ENCODE measurements around the gene ARID3B.
"Not testable (repeated sequence)": the region's sequence is repeated elsewhere in the genome, so short reads cannot be mapped to it uniquely, and the experiment has no call there.

ARID3B gene

DNA sequence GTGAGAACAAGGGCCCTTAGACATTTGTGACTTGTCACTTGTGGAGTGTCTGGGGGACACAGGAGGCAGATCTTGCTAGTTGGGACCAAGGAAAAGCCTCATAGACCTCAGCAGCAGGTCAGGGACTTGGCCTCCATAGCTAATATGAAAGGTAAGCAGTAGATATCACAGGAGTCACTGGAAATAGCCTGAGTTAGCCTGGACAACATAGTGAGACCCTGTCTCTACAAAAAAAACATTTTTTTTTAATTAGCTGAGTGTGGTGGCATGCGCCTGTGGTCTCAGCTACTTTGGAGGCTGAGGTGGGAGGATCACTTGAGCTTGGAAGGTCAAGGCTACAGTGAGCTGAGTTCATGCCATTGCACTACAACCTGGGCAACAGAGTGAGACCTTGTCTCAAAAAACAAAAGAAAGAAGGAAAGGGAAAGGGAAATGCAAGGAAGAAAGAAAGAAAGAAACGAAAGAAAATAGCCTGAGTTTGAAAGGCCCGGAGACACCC is 37.5 kb downstream of the ARID3B start:
- DNase-seq = no peak

DNA sequence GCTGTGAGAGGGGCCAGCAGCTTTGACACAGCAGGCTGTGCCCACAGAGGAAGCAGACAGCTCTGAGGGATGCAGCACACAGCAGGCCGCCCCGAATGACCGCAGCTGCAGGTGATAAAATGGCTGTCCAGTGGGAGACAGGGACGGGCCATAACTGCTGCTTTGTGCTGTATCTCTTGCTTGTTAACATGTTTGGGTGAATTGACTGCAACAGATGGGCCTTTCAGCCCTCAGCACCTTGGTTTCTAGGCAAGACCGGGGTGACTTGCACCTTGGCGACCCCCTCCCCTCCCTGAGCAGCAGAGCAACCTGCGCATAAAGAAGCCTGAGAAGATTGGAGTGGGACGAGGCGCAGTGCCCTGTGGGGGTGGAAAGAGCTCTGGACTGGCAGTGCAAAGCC is 38.0 kb downstream of the ARID3B start:
- no peak for DNase-seq

DNA sequence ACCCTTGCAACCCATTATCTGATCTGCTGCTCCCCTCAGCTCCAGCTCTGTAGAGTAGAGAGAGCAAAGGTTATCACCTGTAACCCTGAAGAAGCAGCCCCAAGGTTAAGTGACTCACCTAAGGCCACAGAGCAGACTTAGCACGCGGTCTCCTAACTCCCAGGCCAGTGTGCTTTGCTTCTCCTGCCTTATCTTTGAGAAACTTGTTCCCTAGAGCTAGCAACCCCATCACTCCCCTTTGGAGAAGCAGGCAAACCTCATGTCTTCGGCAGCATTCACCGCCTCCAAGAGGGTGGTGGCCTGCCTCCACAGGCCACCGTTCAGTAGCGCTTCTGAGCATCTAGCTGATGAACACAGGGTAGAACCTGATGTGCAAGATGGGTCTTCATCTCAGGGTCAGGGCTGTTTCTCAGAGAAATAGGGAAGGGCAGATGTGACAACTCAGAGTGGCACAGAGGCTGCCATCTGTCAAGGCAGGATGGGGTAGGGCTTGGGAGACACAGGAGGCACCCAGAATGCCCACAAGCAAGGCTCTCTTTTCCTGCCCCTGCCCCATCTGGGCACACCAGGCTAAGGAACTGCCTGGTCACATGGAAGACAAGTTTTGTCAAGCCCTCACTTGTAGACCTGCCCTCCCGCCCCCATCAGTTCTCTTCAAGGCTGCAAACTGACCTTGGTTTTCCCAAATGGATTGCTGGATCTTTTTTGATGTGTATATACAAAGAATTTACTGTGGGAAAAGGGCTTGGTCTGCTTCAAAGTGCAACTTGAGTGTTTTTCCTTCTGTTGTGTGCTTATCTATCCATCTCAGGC is 39.7 kb downstream of the ARID3B start:
- no peak for DNase-seq

DNA sequence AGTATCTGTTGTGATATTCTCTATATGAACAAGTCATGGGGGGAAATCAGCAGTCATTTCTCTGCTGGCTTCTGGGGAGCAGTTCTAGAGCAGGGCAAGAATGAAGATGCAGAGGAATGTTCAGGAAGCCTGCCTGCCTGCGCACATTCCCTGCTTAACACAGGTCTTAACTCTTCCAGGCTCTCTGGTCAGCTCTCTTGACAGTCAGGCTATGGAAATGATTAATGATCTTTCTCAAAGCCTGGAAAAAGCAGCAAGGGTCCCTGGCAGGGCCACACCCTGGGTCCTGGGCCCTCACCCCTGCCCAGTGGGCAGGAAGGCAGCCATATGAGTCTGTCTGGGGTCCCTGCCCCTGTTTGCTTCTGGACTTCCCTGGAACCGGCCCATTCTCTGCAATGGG is 43.2 kb downstream of the ARID3B start:
- DNase-seq = no peak

DNA sequence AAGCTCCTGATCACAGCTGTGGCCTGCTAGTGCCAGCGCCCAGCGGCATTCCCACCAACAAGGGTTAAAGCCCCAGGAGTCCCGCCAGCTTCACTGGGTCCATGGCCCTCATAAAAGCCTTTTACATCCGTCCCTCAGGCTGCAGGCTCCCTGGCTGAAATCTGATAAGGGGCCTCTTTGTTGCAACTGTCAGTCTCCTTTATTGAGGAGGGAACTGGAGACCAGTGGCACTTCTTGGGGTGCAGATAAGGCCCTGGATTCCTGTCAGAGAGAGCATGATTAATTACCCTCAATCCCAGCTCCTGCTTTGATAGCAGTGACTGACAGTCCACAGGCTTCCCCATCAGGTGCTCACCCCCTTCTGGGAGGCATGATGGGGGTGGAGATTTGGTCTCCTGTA is 43.8 kb downstream of the ARID3B start:
- DNase-seq = no peak

DNA sequence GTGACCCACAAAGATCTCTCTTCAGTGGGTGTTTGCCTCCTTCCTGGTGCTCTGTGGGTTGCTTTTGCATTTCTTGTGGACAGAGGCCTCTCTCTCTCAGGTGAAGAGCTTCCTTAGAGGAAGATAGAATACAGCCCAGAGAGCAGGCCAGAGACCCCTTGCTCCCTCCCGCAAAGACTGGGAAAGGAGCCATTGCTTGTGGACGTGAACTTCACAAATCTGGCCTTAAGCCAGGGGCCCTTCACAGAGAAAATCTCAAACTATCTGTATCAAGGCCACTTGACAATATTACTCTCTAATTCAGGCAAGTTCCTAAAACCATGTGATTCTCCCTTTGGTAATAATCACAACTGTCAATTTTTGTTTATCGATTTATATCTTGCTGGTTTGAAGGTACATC is 44.2 kb downstream of the ARID3B start:
- no peak for DNase-seq

DNA sequence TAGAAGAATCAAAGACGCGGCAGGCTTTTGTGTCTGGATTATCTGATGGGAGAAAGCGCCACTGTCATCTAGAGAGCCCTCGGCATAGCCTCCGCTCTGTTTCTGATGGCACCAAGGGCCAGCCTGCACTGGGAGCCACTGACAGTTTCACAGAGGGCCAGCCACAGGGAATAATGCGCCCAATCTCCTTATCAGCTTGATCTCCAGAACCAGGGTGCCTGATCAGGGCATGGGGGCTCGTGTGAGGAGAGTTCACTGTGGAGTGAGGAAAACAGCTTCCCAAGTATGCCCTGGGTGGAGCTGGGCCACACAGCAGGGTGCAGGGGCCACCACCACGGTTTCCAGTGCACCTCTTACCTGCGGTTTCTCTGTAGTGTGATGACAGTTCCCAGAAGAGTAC is 44.8 kb downstream of the ARID3B start:
- no peak for DNase-seq

DNA sequence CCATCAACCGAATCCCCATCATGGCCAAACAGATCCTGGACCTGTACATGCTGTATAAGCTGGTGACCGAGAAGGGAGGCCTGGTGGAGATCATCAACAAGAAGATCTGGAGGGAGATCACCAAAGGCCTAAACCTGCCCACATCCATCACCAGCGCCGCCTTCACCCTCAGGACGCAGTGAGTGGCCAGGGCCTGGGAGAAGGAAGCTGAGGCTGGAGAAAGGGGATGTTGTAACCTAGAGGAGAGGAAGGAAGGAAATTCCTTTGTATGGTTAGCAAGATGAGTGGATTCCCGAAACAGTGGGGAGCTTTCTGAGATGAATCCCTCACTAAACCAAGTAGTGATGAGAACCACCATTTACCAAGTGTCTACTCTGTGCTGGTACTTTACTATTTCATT is 48.8 kb downstream of the ARID3B start:
- no peak for DNase-seq

DNA sequence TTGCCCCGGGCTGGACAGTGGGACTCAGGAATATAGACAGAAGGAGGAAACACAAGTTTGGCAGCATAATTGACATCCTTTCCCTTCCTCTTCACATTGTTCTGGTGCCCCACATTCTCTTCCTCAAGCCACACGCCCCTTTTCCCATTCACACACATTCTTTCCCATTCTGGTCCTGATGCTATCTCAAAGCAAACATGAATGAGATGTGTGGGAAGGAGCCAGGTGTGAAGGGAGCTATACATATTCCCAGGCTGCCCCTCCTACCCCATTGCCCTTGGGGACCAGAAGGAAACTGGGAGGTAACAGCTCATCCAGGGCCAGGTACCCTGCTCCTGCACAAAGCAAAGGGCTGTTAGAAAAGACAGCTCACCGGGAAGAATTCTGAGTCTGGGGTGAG is 51.2 kb downstream of the ARID3B start:
- no peak for DNase-seq

DNA sequence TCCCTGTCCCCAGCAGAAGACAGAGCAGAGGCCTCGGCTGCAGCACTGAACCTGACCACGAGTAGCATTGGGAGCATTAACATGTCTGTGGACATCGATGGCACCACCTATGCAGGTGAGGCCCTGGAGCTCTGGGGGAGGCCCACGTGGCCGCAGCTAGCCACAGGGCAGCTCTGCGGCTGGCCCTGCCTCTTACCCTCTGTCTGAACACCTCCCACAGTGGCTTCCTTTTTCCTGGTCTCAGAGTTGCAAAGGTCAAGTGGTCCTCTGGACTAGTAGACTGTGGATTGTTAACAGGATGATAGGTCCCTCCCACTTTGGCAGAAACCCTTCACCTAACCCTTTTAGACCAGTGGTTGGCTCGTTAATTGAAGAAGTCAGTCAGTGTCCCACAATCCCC is 52.1 kb downstream of the ARID3B start:
- DNase-seq = no peak

DNA sequence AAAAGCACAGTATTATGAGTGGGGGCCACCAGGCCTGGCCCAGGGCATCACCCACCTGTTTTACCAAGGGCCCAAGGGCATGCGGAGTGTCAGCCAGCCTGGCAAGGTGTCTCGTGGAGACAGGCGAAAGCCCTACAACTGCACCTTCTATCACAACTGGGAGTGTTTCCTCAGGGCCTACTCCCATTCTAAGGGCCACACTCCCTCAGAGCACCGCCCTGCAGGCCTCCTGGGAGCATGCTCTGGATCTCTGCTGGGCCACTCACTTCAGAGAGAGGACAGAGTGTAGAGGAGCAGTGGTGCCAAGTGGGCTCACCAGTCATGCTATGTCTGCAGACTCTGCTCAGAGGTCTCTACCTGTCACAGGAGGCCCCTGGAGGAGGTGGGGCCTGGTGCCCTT is 53.4 kb downstream of the ARID3B start:
- DNase-seq = no peak

DNA sequence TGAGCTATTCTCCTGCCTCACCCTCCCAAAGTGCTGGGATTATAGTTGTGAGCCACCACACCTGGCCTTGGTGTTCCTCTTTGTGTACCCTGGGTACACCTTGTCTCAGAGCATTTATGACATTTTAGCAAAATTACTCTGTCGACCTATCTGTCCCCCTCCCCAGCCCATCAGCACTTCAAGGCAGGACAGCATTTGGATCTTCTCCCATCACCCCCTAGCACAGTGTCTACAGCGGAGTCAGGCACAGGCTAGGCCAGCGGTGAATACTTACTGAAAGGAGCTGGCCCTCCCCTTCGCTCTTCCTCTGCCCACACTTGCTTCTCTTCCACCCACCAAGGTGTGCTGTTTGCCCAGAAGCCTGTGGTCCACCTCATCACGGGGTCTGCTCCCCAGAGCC is 54.3 kb downstream of the ARID3B start:
- DNase-seq = no peak

DNA sequence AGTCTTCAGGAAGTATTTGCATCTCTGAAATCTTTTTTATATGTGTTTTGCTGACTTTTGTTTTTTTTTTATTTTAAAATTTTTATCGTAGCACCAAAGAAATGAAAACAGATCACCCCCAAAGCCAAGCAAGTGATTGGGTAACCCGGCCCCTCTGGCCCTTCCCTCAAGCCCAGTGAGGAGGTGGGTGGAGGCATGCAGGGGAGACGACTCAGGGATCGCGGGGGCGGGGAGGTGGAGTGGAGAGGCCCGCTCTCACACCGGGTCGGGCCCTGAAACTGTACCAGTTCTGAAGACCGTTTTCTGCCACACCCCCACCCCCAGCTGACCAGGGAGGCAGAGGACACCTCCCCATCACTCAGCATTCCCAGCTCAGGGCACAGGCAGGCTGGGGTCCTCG is 55.7 kb downstream of the ARID3B start:
- not testable (repeated sequence) for DNase-seq

DNA sequence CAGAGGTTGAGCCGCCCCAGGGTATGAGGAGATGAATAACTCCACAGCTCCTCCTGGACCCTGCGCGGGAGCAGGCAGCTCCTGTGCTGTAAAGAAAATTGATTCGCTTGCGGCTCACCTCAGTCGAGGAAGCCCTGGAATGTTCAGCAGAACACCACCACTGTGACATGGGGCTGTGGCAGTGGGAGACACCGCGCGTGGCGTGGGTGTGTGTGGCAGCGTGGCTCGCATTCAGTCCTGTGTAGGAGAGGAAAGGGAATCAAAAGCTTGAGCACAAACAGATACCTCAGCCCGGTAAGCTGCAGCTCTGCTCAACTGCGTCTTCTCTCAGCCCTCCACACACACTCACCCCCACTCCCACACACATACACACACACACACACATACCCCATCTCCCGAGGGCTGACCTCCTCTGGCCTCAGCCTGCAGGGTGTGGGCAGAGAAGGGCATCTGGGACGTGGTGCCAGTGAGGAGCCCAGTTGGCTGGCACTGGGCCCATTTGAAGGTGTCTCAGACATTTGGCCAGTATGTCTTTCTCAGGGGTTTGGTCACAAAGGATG is 56.2 kb downstream of the ARID3B start:
- not testable (repeated sequence) for DNase-seq

DNA sequence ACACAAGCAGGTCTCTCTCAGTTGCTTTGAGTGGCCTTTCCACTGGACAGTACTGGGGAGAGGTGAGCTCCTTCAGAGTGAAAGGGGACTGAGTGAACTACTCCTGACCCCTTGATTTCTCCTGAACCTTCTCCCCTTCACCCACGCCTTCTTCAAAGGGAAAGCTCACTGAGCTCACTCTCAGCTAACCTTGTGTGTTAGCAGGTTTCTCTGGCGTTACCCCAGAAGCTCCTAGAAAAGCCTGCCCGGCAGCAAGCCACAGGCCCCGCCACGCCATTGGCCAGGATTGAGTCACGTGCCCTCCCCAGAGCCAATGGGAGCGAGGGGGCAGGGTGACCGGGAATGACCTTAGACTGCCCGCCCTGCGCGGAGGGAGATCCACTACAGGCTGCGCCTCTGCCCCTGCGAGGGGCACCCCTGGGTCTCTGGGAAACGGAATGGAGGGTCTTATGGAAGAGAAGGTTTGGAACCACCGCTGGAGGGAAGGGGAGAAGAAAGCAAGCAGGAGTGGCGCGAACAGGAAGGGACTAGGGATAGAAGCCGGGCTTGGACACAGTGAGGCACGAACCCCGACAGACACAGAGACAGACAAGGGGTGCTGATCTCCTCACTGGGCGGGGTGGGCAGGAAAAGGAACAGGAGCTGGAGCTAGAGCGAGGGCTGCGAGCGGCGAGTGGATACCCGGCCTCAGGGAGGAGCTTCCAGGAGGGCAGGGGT is 57.3 kb downstream of the ARID3B start:
- DNase-seq = peak; percentile 47

DNA sequence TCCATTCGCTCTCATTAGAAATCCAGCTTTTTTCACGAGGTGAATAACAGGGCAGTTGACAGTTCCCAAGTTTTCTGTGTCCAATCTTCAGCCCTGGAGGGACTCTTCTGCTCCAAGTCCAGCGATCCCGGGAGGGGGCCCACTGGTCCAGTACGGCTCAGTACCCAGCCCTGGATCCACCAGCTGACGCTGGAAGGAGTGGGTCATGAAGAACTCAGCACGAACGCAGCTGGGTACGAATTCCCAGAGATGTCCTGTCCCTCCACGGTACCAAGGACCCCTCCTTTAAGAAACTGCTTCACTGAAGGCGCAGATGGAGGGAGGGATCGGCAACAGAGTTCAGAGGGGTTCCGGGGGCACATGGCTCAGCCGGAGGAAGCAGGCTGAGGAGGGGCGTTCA is 58.1 kb downstream of the ARID3B start:
- no peak for DNase-seq

DNA sequence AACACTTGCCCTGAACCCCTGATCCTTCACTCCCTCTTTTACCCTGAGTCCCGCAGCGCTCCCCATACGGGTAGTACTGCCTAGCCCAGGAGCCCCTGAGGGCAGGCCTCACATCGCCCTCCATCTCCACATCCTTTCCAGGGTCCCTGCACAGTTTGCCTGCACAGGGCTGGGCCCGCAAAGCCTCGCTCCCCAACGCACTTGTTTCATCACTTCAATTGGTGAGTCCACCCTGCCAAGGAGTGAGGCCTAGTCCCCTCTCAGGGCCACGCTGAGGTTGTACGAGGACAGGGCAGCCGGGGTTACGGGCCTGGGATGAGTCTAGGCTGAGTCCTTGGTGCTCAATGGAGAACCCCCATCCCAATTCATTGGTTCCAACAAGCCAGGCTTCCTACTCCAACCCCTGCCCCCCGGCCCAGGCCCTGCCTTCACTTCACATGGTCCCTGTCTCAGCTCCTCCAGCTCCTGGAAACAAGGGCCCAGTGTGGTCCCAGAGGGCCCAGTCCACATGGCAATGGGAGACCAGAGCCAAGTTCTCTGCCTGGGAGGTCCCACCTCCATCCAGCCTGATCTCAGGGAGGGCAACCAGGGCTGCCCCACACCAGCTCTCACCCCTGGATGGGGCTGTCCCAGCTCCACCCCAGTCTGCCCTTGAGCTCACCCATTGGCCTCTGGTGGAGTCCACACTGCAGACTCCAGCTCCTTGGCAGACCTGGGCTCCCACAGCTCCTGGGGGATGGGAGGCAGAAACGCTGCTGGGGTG is 62.2 kb downstream of the ARID3B start:
- no peak for DNase-seq

DNA sequence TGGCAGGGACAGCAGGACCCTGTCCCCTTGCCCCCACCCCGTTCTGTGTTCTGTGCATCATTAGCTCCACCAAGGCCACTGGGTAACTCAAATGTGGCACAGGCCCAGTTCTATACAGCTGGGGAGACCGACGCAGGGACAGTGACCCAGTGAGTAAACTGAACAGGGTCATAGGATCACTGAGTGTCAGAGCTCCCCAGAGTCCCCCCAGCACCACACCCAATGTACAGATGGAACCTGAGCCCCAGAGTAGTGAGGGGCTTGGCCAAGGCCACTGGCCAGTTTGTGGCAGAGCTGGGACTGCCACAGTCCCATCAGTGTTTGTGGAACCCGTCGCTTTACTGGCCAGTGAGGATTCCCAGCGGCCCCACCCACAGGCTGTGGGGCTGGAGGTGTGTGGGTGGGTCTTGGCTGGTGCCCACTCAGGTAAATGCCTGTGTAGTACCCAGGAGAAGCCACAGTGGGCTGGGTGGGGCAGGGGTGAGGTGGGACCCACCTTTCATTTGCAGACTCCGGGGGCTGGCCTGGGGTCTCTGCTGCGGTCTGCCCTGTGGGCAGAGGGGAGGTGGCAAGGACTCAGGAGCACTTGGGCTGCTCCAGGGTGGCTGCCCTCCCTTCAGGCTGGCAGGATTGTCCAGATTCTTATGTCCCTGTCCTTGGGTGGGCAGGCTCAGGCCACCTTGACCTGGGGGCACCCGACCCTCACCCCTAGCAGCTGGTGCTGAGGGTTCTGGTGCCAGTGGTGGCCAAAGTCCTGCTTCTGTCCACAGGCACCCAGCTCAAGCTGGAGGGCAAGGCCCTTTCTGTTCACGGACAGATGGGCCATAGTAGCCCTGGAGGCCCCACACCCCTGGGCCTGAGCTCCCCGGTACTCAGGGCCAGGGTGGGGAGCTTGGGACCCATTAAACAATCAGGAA is 63.0 kb downstream of the ARID3B start:
- DNase-seq = no peak

DNA sequence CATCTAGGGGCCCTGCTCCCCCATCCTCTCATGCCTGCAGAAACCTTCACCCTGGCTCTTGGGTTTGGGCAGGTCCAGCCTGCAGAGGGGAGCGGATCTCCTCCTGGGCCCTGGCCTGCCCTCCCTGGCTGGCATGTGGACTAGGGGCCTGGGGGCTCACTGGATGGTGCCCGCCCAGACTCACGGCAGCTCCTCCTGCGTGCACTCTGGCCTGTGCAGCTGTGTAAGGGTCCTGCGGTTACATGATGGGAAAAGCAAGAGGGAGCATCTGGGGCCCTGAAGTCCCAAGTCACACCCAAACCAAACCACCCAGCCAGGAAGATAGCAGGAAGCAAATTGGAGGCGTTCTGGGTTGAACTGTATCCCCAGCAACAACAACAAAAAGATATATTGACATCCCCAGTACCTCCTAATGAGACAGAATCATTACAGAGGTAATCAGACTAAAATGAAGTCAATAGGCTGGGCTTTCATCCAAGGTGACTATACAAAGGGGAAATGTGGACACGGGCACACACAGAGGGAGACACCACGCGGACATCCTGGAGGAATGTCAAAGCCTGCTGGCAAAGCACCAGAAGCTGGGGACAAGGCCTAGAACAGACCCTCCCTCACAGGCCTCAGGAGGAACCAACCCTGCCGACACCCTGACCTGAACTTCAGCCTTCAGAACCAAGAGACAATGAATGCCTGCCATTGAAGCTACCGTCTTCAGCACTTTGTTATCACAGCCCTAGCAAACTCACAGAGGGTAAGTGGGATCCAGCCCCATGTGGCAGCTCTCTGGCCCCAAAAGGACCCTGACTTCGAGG is 64.2 kb downstream of the ARID3B start:
- DNase-seq = peak; percentile 27

DNA sequence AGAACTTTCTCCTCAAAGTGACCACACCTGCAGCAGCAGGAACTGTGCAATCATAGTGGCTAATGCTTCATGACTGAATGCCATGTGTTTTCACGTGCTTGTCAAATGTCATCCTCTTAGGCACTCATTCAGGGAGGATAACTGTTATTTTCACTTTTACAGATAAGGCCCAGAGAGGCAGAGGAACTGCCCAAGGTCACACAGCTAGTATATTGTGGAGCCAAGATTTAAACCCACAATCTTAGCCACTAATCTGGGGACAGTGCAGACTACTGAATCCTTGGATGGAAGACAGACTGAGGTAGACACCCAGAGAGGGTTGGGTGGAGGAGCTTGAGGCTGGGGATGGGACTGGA is 64.8 kb downstream of the ARID3B start:
- no peak for DNase-seq

DNA sequence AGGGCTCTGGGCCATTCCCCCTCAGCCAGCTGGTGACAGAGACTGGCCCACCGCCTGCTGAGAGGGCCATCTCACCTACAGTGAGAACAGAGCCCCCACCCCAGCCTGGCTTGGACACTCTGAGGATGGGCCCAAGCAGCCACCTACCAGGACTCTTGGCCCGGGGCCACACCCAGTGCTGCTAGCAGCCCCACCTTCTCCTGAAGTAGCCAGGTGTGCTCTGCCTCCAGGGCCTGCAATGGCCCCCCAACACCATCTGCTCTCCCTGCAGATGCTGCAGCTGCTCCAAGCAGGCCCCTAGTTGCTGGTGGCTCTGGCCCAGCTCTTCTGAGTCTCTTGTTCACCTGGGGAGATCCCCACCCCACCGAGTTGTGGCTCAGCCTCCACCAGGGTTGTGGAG is 67.8 kb downstream of the ARID3B start:
- no peak for DNase-seq

DNA sequence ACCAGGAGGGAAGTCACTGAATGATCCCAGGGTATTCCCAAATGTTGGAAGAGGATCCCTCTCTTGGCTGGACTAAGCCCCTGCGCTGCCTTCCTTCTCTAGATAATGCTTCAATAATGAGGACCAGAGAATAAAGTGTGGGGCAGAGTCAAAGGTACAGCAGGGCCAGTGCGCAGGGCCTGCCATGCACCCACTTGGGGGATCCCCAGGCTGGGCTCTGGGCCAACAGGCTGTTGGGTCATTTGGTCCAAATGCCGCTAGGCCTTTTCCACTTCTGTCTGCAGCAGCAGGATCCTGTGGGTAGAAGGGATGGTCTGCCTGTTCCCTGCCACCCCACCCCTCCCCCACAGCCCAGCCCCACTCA is 68.9 kb downstream of the ARID3B start:
- no peak for DNase-seq
